ENCODE measurements around the gene NKD1. TPM values are rescaled to one million over a fixed set of nuclear protein-coding genes. Genes with fewer than 3 reads are reported as not detected.

NKD1 gene
- total RNA-seq, 1 donor from 2014 or later = 0.77 TPM

DNA sequence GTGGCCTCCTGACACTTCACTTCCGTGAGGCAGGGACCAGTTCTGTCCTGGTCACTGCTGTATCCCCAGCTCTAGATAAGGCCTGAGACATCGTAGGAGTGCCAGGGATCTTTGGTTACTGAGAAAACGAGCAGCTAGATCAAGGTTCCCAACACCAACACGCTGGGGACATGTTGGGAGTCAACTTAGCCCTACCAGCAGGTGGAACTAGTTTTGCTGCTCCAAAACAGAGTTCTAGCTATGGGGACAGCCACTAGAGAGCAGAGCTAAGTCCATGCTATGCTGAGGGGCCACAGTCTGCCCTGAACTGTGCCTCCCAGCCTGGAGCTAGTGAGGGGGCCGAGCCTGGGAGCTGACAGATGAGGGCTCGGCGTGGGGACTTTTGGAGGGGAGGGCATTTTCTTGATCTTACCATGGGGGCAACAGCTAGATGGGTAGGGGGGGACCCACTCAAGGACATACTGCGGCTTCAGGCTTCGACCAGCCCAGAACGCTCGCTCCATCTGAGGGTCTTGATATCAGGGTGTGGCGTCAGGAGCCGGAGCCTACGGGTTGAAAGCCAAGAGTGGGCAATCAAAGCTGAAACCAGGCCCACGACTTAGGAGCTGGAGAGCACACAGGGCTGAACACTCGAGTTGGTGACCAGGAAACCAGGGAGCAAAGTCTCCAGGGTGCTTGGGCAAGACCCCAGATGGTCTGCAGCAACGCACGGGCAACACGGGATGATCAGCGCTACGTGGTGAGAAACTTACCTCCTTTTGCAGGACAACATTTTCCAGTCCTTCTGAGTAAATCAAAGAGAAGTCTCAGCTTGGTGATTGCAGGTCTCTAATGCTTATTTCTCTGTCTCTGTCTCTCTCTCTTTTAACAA is 119.5 kb downstream of the NKD1 start:
- Mint-ChIP-seq H3K27me3 (no peaks in the 10 kb centered on the region), H3K9me3 (peaks cover 13% of the 10 kb centered on the region), H3K36me3 (ENCODE audit: low read depth) (peaks cover 43% of the 10 kb centered on the region), H3K27ac (peak overlapping the region; percentile 92), H3K4me3 (peak overlapping the region; percentile 81), H3K4me1 (peaks cover 46% of the 10 kb centered on the region)
- peak; percentile 71 for DNase-seq
- intact Hi-C loops (cut with micrococcal nuclease) = loop anchor here (1.0 to 10.0 kb wide), 7 partner anchors 17 to 640 kb away; partner anchors contain the start of genes BRD7, CNEP1R1 and NKD1

DNA sequence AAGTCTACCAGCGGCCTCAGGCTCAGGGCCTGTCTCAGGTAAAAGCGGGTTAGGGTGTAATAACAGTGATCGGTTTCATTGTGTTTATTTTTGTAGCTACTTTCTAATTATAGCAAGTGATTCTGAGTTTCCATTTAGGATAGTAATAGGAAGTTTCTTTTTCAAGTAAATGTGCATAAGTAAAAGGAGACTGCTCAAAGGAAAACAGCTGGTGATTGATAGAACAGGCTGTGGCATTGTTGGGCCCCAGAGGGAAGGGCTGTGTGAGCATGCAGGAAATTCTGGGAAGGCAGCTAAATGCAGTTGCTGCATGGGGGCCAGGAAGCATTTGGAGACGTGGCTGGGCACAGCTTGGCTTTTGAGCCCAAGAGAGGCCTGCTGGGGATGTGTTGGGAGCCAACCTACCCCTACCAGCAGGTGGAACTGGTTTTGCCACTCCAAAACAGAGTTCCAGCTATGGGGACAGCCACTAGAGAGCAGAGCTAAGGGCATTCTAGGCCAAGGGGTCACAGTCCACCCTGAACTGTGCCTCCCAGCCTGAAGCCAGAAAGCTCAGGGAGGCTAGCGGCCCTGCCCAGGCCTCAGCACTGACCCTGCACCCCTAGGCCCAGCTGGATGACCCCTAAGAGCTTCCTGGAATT is 120.3 kb downstream of the NKD1 start:
- no peak for DNase-seq
- H3K36me3 Mint-ChIP-seq (ENCODE audit: low read depth) = peaks cover 49% of the 10 kb centered on the region
- intact Hi-C loops (cut with micrococcal nuclease) = loop anchor here (5.0 to 10.0 kb wide), 4 partner anchors 124 to 641 kb away; partner anchors contain the start of genes BRD7, CNEP1R1 and NKD1
- H3K4me3 Mint-ChIP-seq = peak overlapping the region; percentile 6
- H3K27me3 Mint-ChIP-seq = no peaks in the 10 kb centered on the region
- H3K4me1 Mint-ChIP-seq = peaks cover 46% of the 10 kb centered on the region
- peak overlapping the region; percentile 92 for H3K27ac Mint-ChIP-seq
- peaks cover 16% of the 10 kb centered on the region for H3K9me3 Mint-ChIP-seq

DNA sequence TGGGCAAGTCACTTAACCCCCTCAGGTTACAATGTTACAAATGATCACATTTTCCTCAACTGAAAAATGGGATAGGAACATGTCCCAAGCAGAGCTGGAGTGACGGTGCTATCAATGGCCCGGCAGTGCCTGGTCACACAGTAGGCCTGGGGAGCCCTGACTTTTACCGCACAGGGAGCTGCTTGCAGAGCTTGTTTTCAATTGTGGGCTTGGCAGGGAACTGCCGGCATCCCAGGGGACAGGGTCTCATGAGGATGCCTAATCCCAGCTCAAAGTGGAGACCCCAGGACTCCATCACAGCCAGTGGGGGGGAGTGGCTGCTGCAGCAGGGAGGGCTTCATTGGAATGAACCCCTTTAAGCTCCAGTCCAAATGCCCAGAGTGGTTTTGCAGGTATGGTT is 121.5 kb downstream of the NKD1 start:
- H3K27ac Mint-ChIP-seq = no peak overlapping the region
- H3K27me3 Mint-ChIP-seq = no peaks in the 10 kb centered on the region
- peaks cover 41% of the 10 kb centered on the region for H3K4me1 Mint-ChIP-seq
- peaks cover 16% of the 10 kb centered on the region for H3K9me3 Mint-ChIP-seq
- peaks cover 55% of the 10 kb centered on the region for H3K36me3 Mint-ChIP-seq (ENCODE audit: low read depth)
- intact Hi-C loops (cut with micrococcal nuclease) = loop anchor here (5.0 to 10.0 kb wide), 4 partner anchors 125 to 642 kb away; partner anchors contain the start of genes BRD7, CNEP1R1 and NKD1
- H3K4me3 Mint-ChIP-seq = no peak overlapping the region
- DNase-seq = no peak

DNA sequence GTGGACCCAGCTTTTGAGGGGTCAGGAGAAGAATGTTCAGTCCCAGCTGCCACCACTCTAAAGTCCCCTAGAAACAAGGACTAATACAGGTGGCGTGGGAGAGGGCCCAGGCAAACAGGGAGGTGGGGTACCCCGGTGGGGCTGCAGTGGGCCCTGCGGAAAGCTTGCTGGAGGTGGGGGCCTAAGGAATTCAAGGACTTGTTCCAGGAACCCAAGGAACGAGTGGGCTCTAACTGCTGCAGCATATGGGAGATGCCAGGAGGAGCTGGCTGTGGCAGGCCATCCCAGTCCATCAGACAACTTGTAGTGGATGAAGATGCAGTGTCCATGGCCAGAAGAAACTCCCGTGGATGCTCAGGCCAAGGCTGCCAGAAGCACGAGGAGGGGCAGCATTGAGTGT is 122.3 kb downstream of the NKD1 start:
- H3K27me3 Mint-ChIP-seq = no peaks in the 10 kb centered on the region
- H3K9me3 Mint-ChIP-seq = peaks cover 16% of the 10 kb centered on the region
- H3K27ac Mint-ChIP-seq = no peak overlapping the region
- DNase-seq = no peak
- H3K4me1 Mint-ChIP-seq = peaks cover 35% of the 10 kb centered on the region
- H3K36me3 Mint-ChIP-seq (ENCODE audit: low read depth) = peaks cover 62% of the 10 kb centered on the region
- intact Hi-C loops (cut with micrococcal nuclease) = no loop called here
- no peak overlapping the region for H3K4me3 Mint-ChIP-seq

DNA sequence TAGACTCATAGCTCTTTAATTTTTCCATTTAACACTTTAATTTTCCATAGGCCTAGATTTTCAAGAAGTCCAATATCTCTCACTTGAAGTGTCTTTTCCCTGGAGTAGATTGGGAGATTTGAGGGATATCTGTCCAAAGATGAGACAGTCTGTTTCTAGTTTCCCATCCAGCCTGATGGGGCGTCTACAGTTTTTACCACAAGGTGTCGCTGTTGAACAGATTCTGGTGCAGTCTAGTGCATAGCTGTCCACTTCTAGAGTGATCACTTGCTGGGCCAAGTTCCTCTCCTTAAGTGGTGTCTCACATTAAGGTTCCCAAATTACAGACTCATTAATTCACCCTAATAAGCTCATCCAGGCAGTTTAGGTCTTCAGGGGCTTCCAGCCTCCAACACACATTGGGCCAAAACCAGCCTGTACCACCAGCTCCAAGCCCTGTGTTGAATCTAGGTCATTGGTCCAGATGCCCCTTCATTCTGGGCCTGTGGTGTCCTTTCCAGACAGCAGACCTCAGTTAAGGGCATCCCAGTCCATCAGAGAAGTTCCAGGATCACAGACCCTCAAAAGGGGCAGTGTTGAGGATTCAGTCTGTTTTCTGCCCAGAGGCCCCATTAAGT is 123.6 kb downstream of the NKD1 start:
- H3K36me3 Mint-ChIP-seq (ENCODE audit: low read depth) = peaks cover 74% of the 10 kb centered on the region

DNA sequence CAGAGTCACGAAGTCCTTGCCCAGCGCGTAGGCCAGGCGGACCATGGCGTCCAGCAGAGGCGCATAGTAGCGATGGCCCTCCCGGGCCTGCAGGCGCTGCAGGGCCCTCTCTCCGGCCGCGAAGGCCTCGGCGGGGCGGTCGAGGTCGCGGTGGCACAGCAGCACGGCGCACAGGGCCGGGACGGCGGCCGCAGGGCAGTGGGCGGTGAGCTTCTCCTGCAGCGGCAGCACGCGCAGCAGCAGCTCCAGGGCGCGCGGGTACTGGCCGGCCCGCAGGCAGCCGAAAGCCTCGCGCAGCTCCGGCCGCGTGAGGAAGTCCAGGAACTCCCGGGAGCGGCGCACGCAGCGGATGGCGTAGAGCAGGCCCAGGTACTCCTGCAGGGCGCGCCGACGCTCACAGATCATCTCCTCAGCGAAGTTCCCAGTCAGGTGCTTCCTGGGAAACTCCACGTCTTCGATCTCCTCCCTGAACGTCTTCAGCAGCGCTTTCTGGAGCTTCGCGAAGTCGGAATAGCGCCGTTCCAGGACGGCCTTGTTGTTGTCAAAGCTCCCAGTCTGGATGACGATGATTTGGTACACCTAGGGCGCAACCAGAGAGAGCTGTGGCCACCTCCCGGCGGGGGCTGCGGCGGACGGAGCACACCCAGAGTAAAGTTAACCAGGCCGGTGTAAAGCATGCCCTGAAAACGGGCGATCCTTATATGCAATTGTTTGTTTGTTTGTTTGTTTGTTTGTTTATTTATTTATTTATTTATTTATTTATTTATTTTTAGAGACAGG is 125.5 kb downstream of the NKD1 start:
- intact Hi-C loops (cut with micrococcal nuclease) = no loop called here
- no peak for DNase-seq
- peaks cover 16% of the 10 kb centered on the region for H3K9me3 Mint-ChIP-seq
- no peaks in the 10 kb centered on the region for H3K27me3 Mint-ChIP-seq
- no peak overlapping the region for H3K27ac Mint-ChIP-seq
- peaks cover 30% of the 10 kb centered on the region for H3K4me1 Mint-ChIP-seq
- peaks cover 86% of the 10 kb centered on the region for H3K36me3 Mint-ChIP-seq (ENCODE audit: low read depth)
- no peak overlapping the region for H3K4me3 Mint-ChIP-seq

More for the DNA sequence above, 123.6 kb downstream of the NKD1 start:
- H3K4me1 Mint-ChIP-seq = peaks cover 34% of the 10 kb centered on the region
- H3K4me3 Mint-ChIP-seq = no peak overlapping the region
- intact Hi-C loops (cut with micrococcal nuclease) = loop anchor here (1.0 kb wide), 2 partner anchors 76 to 135 kb away; no protein-coding TSS in a partner anchor
- no peaks in the 10 kb centered on the region for H3K27me3 Mint-ChIP-seq
- peak overlapping the region; percentile 12 for H3K27ac Mint-ChIP-seq
- DNase-seq = peak; percentile 90
- H3K9me3 Mint-ChIP-seq = peaks cover 16% of the 10 kb centered on the region

DNA sequence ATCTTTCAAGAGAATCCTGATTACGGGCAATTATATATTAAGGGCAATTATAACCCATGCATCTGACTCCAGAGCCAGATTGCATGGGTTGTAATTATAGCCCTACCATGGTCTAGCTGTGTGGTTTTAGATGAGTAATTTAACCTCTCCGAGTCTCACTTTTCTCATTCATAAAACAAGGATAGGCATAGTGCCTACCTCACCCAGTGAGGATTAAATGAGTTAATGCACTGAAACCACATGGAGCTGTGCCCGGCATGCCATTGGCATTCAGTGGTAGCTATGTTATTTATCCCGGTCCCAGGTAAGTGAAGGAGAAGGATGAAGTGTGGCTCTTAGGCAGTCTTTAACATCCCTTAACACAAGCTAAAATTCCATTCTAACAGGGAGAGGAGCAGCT is 126.6 kb downstream of the NKD1 start:
- H3K4me3 Mint-ChIP-seq = no peak overlapping the region
- peaks cover 88% of the 10 kb centered on the region for H3K36me3 Mint-ChIP-seq (ENCODE audit: low read depth)
- intact Hi-C loops (cut with micrococcal nuclease) = no loop called here
- peaks cover 35% of the 10 kb centered on the region for H3K4me1 Mint-ChIP-seq
- no peak overlapping the region for H3K27ac Mint-ChIP-seq
- no peak for DNase-seq
- H3K27me3 Mint-ChIP-seq = no peaks in the 10 kb centered on the region
- peaks cover 16% of the 10 kb centered on the region for H3K9me3 Mint-ChIP-seq

DNA sequence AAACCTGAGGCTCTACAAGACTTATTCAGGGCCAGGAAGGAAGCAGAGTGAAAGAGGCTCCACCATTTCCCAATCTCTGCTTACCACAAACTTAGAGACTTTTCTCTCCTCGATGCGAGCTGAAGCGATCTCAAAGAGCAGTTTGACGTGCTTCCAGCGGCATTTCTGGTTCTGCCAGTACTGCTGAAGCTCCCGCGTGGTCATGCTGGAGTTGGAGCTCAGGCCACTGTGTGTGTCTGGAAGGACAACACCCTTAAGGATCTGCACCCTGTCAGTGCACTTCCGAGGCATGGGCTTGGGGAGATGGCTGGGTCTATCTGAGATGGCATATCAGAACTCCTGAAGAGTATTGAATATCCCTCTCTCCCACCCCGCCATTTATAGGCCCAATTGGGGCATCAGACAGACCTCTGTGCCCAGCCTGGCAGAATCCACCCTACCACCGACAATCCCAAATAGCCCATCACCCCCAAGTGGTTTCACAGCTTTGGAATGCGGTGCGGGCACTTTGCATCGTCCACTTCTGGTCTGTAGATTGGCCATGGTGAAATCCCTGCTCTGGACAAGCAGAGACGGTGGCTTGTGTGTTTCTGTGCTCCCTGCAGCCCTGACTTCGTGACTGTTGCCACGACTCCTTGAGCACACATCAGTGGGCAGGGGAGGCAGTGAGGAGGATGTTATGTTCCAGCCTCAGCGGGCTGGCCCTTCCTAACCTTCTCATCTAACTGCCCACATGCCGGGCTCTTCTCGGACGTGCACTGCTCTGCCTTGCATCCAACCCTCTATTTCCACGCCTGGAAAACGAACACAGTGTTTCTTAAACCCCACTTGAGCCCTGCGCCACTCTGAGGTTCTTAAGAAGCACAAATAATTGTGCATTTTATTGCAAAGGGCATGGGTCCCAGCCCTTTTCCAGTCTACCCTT is 127.8 kb downstream of the NKD1 start:
- H3K4me1 Mint-ChIP-seq = peaks cover 38% of the 10 kb centered on the region
- peak overlapping the region; percentile 44 for H3K27ac Mint-ChIP-seq

DNA sequence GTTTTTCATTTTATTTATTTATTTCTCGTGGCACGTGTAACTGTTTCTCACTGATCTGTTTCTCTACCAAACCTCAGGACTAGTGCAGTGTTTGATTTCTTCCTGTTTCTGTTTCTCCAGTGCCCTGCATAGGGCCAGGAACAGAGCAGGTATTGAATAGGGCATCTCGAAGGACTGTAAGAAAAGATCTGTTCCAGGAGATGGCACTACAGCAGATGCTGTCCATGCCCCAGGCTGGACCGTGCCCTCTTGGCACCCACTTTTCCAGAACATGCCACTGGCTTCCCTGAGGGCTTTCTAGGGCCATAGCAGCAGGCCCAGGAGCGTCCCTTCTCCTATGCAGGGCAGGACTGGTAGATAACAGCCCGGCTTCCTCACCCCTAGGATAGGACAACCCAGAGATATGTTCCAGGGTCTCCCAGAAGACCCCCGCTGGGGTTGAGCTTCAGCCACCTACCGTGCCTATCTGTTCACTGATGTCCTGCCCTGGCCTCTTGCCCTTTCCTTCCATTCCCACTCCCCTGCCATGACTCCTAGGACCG is 128.6 kb downstream of the NKD1 start:
- Mint-ChIP-seq H3K9me3 (peaks cover 11% of the 10 kb centered on the region), H3K27me3 (no peaks in the 10 kb centered on the region), H3K27ac (peak overlapping the region; percentile 44), H3K4me3 (no peak overlapping the region), H3K4me1 (peaks cover 42% of the 10 kb centered on the region), H3K36me3 (ENCODE audit: low read depth) (peaks cover 73% of the 10 kb centered on the region)
- DNase-seq = no peak
- intact Hi-C loops (cut with micrococcal nuclease) = no loop called here

More for the DNA sequence above, 127.8 kb downstream of the NKD1 start:
- intact Hi-C loops (cut with micrococcal nuclease) = no loop called here
- H3K9me3 Mint-ChIP-seq = peaks cover 16% of the 10 kb centered on the region
- no peak overlapping the region for H3K4me3 Mint-ChIP-seq
- no peak for DNase-seq
- peaks cover 82% of the 10 kb centered on the region for H3K36me3 Mint-ChIP-seq (ENCODE audit: low read depth)
- no peaks in the 10 kb centered on the region for H3K27me3 Mint-ChIP-seq

DNA sequence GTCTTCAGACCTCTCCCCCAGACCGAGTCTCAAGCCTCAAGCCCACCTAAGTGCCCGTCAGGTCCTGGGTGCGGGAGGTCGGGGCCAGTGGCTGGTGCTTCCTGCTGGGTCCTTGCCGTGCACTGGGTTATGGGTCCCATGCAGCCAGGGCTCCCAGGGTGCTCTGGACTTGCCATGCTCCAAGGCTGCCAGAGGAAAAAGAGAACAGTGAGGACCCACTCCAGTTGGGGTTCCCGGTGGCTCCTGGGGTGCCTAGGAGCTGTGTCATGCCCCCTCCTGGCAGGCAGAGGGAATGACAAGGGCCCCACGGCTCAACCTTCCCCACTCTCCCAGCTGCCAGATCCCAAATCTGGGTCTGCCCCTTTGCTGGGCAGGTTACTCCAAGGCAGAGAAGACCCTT is 129.2 kb downstream of the NKD1 start:
- peak overlapping the region; percentile 94 for H3K4me3 Mint-ChIP-seq
- peaks cover 46% of the 10 kb centered on the region for H3K4me1 Mint-ChIP-seq
- intact Hi-C loops (cut with micrococcal nuclease) = no loop called here
- no peak for DNase-seq
- H3K9me3 Mint-ChIP-seq = peaks cover 8% of the 10 kb centered on the region
- H3K27me3 Mint-ChIP-seq = no peaks in the 10 kb centered on the region
- peaks cover 68% of the 10 kb centered on the region for H3K36me3 Mint-ChIP-seq (ENCODE audit: low read depth)
- H3K27ac Mint-ChIP-seq = peak overlapping the region; percentile 23

DNA sequence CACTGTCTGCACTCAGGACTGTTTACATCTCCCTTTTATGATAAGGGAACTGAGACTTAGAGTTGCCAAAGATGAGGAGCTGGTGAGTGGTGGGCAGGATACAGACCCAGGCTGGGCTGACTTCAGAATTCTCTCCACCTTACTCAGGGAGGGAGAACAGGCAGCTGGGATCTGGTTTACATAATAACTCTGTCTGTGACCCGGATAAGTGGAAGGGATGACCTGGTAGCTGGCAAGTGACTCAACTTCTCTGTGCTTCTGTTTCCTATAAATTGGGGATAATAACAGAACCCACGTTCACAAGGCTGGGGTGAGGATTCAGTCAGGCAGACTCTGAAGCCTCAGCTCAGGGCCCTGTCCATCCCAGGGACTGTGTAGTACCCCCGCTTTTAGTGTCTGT is 130.3 kb downstream of the NKD1 start:
- peak overlapping the region; percentile 94 for H3K4me3 Mint-ChIP-seq
- H3K27ac Mint-ChIP-seq = peak overlapping the region; percentile 91
- peaks cover 57% of the 10 kb centered on the region for H3K36me3 Mint-ChIP-seq (ENCODE audit: low read depth)
- no peaks in the 10 kb centered on the region for H3K27me3 Mint-ChIP-seq
- DNase-seq = no peak
- peaks cover 57% of the 10 kb centered on the region for H3K4me1 Mint-ChIP-seq
- intact Hi-C loops (cut with micrococcal nuclease) = no loop called here
- no peaks in the 10 kb centered on the region for H3K9me3 Mint-ChIP-seq

DNA sequence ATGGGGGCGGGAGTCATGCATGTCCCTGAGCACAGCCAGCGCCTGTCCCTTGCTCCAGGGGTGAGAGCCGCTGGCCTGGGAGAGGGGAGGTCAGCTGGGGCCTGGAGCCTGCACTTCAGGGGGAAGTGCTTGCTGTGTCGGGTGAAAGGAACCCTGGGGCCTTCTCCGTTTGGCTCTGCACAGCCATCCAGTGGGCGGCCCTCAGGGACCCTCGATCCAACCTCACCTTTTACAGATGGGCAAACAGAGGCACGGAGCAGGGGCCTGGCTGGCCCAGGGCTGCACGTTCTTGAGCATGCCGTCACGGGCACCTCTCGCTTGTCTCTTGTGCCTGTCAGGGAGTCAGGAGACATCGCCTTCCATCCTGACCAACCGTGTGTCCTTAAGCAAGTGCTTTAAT is 131.1 kb downstream of the NKD1 start:
- Mint-ChIP-seq H3K27ac (peak overlapping the region; percentile 91), H3K4me3 (peak overlapping the region; percentile 94), H3K9me3 (no peaks in the 10 kb centered on the region), H3K27me3 (no peaks in the 10 kb centered on the region), H3K36me3 (ENCODE audit: low read depth) (peaks cover 51% of the 10 kb centered on the region), H3K4me1 (peaks cover 65% of the 10 kb centered on the region)
- no peak for DNase-seq
- intact Hi-C loops (cut with micrococcal nuclease) = no loop called here

All from activated CD4-positive, alpha-beta T cell treated with anti-CD3 and anti-CD28 coated beads, Interleukin-2, amount 10 ng/mL, durations not matched to agents 24 days and 14 days (primary cell).